GM19351 (cell line): ENCODE data around the gene GFRA1.

Experiments
- ATAC-seq: cut with Tn5 transposase; IDR thresholded peaks from one replicate; pipeline ENCODE4 v1.9.1; 2021; ENCODE audit warnings: mild to moderate bottlenecking, moderate library complexity; ENCODE audit not compliant: unreplicated experiment

Gene GFRA1

GRCh38 chr10:116163333-116164131 lies 109.5 kb downstream of the GFRA1 start:
- ATAC-seq: no peak

DNA sequence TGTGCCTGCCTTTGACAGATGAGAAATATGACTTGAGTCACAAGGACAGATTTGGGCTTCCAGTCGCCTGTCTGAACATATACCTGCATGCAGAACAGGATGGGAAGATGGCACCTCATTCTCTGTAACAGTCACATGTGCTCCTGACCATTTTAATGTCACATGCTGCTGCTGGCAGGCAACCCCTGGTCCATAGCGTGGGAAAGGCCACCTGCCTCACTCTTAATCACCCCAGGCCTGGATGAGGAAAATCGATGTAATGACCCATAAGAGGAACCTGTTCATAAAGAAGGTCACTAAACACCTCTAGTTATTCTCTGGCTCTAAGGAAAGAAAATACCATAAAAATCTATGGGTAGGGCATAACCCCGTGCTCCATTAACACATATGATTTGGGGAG lies 110.2 kb downstream of the GFRA1 start:
- ATAC-seq: no peak

GRCh38 chr10:116160271-116160670 lies 112.7 kb downstream of the GFRA1 start:
- ATAC-seq: no peak

GRCh38 chr10:116159197-116159596 lies 113.8 kb downstream of the GFRA1 start:
- ATAC-seq: no peak

DNA sequence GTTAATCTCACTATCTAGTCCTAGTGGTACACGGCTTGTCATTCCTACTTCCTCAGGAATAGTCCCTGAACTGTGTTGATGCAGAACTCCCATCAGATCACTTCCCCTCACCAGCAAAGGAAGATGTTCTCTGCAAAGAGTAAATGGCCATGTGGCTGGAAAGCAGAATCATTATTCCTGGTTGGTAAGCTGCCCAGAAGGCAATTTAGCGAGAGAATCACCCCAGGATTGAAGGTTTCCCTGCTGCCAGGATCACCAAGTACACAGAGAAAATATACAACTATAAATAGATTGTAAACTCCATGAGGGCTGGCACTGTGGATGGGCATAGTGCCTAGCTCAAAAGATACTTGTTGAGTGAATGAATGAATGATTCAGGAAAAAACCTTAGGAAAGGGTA lies 115.0 kb downstream of the GFRA1 start:
- ATAC-seq: no peak

GRCh38 chr10:116157485-116157884 lies 115.5 kb downstream of the GFRA1 start:
- ATAC-seq: no peak

- ATAC-seq: no peak
Observed at GRCh38 chr10:116156819-116157218, 116.2 kb downstream of the GFRA1 start.

GRCh38 chr10:116155191-116155590 lies 117.8 kb downstream of the GFRA1 start:
- ATAC-seq: no peak

- ATAC-seq: no peak
Observed at GRCh38 chr10:116154651-116155050, 118.4 kb downstream of the GFRA1 start.

GRCh38 chr10:116151076-116151475 lies 121.9 kb downstream of the GFRA1 start:
- ATAC-seq: no peak

DNA sequence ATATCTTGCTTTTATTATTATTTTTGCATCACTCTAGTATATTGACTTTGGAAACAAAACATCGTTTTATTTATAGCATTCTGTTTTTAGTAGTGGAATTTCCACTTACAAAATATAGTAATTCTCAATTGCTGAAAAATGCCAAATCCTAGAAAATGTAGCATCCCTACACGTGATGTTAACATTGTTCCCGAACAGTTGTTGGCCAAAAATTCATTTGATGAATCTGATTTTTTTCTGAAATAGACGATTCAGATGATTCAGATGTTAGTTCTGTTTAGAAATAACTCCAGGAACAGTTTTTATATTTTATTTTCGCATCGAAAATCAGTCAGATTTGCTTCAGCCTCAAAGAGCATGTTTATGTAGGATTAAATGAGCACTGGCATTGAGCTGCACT lies 122.4 kb downstream of the GFRA1 start:
- no peak for ATAC-seq

GRCh38 chr10:116147147-116147905 lies 125.7 kb downstream of the GFRA1 start:
- ATAC-seq: no peak

DNA sequence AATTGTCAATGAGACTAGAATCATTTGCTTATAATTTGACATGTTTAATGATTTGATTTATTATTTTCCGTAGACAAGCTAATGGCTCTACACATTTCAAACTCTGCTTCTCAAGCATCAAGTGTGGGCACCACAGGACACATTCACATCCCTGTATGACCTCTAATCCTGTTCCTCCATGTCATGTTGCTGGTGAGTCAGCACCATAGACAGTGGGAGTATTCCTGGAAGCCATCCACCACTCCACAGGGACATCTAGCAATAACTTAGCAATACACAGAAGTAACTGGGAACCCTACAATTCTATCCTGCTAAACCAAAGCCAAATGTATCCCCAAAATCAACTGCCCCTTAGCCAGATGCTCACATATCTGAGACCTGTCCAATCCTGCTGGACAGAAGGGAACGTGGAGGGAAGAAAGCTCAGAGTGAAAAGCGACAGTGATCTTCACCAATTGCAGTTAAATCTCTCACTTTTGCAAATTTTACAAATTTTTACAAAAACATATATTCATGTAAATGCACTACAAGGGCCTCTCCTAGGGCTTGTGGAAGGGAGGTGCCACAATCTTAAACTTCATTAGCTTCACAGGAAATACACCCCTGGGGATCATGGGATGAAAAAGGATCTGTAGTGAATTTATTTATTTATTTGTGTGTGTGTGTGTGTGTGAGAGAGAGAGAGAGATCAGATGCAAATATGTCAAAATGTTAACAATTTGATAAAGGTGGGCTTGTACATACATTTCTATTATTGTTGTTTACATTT lies 126.5 kb downstream of the GFRA1 start:
- no peak for ATAC-seq

GRCh38 chr10:116143673-116144222 lies 129.3 kb downstream of the GFRA1 start:
- ATAC-seq: no peak

DNA sequence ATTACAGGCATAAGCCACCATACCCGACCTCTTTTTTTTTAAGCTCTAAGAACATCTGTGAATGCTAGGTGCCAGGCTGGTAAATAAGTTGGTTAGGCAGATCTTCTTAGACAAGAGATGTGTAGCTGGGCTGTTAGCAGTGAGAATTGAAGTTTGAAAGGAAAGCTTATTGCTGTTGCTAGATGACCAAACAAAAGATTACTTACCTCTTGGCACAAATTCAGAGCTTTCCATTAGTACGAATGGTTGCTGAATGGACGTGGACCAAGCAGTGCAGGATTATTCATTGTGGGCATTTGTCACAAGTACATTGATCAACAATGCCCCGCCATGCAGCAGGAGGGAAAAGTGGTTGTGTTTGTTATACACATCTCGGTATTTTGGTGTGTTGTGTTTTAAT lies 131.2 kb downstream of the GFRA1 start:
- ATAC-seq: no peak

DNA sequence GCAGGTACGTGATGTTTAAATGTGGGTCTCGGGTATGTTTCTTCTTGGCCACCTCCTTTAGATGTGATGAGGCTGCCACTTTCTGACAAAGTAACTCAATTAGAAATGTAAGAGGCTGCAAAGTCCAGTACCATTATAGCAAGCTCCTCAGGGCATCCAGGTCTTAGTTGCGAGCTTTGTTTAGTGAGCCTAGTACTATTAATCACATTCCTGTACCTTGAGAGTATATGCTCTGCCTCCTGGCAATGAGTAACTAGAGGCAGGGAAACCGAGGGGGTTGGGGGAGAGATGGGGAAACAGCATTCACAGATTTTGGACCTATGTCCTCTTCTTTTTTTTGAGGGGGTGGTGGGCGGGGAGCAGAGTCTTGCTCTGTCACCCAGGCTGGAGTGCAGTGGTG lies 131.8 kb downstream of the GFRA1 start:
- no peak for ATAC-seq

GRCh38 chr10:116139886-116140285 lies 133.1 kb downstream of the GFRA1 start:
- no peak for ATAC-seq

GRCh38 chr10:116138897-116139296 lies 134.1 kb downstream of the GFRA1 start:
- no peak for ATAC-seq

GRCh38 chr10:116136261-116136660 lies 136.7 kb downstream of the GFRA1 start:
- no peak for ATAC-seq

- no peak for ATAC-seq
Observed at GRCh38 chr10:116134322-116134721, 138.7 kb downstream of the GFRA1 start.

DNA sequence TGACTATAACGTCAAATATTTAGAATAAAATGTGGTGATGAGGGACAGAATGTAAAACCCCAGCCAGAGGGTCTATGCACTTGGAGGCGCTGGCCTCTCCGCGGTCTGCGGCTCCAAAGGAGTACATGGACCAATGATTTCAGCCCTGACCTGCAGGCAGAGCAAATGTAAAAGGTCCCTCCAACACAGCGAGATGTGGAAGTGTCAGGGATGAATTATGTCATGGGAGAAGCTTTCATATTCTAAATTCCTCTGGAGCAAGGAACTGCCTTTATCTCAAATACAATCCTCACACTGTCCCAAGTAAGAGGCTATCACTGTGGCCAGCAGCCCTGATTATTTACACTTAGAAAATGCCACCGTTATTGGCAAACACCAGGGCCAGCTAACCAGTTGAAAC lies 139.4 kb downstream of the GFRA1 start:
- no peak for ATAC-seq
